Right ventricle myocardium superior (tissue), 1 donor: ENCODE results near the gene PEX13. TPM values are rescaled to one million over a fixed set of nuclear protein-coding genes. Genes with fewer than 3 reads are reported as not detected.
A peak's percentile ranks its signal among the peaks of the same experiment; 100 is the strongest.
"Not testable (repeated sequence)": the region's sequence is repeated elsewhere in the genome, so short reads cannot be mapped to it uniquely, and the experiment has no call there.

Experiments
- ATAC-seq: fragments of 200-7000 bp; cut with Tn5 transposase; one replicate; pipeline ENCODE4 v1.9.1; 2020; ENCODE audit warnings: mild to moderate bottlenecking; ENCODE audit not compliant: poor library complexity
- DNase-seq: peaks from one replicate; pipeline ENCODE4 v3.0.0-alpha.2; 2020
- intact Hi-C: fragments of 100-400 bp; cut with DNase I; formaldehyde crosslinking; loops from one replicate; pipeline ENCODE4 v1.11.2; 2022
- long read RNA-seq: library from polyadenylated mRNA; unstranded; transcript quantifications from one replicate; pipeline ENCODE4 v2.0.0, GENCODE V29; 2021
- total RNA-seq: library from RNA; stranded (reverse); fragmentation: NEBNext Ultra II Directional; extraction: Animal tissue kit (Norgen Biotek cat#: 25700); gene quantifications from one replicate; pipeline ENCODE4 v1.2.1, GENCODE V29; 2021
- donor health status: DM: no; HTN: yes; CAD: no; lungs with severe emphysema.

PEX13 gene, protein sequence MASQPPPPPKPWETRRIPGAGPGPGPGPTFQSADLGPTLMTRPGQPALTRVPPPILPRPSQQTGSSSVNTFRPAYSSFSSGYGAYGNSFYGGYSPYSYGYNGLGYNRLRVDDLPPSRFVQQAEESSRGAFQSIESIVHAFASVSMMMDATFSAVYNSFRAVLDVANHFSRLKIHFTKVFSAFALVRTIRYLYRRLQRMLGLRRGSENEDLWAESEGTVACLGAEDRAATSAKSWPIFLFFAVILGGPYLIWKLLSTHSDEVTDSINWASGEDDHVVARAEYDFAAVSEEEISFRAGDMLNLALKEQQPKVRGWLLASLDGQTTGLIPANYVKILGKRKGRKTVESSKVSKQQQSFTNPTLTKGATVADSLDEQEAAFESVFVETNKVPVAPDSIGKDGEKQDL
- 19.5 TPM for total RNA-seq
- long read RNA-seq, full-length matches to known transcripts = 15 of 22 reads
- long read RNA-seq, partial matches to known transcripts = 1 of 22 reads
- long read RNA-seq, other reads (novel, unspliced or antisense) = 6 of 22 reads

- intact Hi-C loops = no loop called here
- DNase-seq (peak; percentile 84), ATAC-seq (peak; percentile 98)
These were observed at the start of gene PEX13, which contains the start of gene PUS10 for GRCh38 chr2:61017556-61018317. Gene PEX13, plus strand, starts transcription at chr2:61017720. Its CDS starts 40 bp downstream, at chr2:61017760. Gene PUS10, minus strand, starts transcription at chr2:61018255. Its CDS starts 6,365 bp downstream, at chr2:61011890.

- intact Hi-C loops = no loop called here
- DNase-seq (no peak), ATAC-seq (no peak)
These were observed 44.4 kb upstream of the PEX13 start for GRCh38 chr2:60972889-60973656.

- DNase-seq (no peak), ATAC-seq (no peak)
- intact Hi-C loops = no loop called here
These were observed 43.8 kb upstream of the PEX13 start for GRCh38 chr2:60973705-60974104.

GRCh38 chr2:60974652-60975051 lies 42.9 kb upstream of the PEX13 start:
- intact Hi-C loops = no loop called here
- no peak for DNase-seq
- ATAC-seq = no peak

DNA sequence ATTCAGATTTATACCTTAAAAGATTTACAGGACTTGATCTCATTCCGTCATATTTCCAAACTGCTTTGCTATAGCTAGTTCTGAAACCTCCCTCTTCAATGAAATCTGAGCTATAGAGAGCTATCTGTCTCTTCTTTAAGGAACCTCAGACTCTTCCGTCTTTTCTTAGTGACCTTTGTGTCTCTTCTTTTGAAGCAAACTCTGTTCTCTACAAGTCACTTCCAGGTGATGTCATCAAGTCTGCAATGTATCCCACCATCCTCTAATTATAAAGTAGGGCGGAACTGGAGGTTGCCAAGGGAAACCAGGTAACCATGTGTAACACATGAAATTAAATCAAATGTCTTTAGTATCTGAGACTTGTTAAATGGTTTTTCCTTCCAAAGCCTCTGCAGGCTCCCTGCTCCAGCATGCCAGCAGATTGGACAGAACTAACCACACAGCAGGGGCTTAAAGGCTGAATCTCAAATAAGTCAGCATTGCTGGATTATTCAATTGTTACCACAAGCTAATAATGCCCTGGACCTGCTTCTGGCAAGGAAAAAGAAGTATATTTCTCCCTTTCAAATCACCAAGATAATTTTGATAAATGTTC lies 41.2 kb upstream of the PEX13 start:
- intact Hi-C loops = no loop called here
- DNase-seq (no peak), ATAC-seq (no peak)

DNA sequence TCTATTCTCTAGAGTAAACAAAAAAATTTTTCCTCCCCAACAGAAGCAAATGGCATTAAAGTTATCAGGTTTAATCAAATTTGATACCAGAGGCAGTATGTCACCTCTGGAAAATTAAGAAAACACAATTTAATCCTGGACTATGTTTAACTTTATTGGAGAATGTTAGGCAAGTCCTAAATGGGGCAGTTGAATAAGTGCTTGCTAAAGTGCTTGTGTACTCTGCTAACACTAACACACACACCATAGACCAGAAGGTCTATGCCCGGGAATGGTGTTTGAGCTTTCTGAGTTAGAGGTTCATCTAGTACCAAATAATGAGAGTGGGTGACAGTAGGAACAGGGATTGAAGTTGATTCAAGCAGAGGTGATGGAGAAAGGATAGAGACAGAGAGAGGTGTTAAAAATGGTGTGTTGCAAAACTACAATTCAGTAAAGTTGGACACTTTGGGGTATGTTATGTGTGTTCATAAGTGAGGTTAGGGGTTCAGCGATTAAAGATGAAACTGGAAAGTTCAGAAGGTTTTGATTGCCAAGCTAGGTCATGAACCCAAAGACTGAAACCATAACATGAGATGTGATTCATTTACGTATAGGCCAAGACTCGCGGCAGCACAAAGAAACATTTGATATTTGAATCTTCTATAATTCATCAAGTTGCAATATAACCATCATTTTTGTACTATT lies 40.5 kb upstream of the PEX13 start:
- no peak for DNase-seq
- intact Hi-C loops = no loop called here
- ATAC-seq = no peak

- no peak for ATAC-seq
- DNase-seq = no peak
- intact Hi-C loops = no loop called here
These were observed 40.0 kb upstream of the PEX13 start for GRCh38 chr2:60977562-60977895.

DNA sequence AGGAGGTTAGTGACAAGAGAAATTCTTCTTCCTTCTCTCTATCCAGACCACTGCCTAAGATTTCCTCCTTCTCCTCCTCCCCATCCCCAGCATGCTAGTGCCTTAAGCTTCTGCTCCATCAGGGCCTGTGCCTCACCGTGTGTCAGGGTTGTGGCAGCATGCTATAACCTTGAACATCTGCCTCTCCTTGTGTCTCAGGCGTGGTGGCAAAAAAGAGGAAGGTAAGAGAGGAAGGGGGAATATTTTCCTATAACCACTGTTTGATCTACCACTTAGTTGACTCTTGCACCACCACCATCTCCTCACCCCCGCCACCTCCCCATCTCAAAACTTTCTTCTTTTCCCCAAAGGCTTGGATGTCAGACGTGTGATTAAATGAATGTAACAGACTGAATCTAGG lies 38.3 kb upstream of the PEX13 start:
- ATAC-seq (no peak), DNase-seq (no peak)
- intact Hi-C loops = no loop called here

- DNase-seq = no peak
- intact Hi-C loops = no loop called here
- ATAC-seq = no peak
These were observed 37.3 kb upstream of the PEX13 start for GRCh38 chr2:60980071-60980815.

DNA sequence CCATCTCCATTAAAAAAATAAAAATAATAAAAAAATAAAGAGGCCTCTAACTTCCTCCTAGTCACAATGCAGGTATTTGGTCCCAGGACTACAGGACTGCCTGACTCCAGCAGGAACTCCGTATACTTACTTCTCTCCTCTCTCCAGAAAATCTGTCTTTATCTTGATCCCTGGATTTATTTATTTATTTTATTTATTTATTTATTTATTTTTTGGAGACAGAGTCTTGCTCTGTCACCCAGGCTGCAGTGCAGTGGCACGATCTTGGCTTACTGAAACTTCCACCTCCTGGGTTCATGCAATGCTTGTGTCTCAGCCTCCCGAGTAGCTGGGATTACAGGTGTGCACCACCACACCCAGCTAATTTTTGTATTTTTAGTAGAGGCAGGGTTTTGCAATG lies 35.5 kb upstream of the PEX13 start:
- DNase-seq, intact Hi-C loops, ATAC-seq: not testable (repeated sequence)

DNA sequence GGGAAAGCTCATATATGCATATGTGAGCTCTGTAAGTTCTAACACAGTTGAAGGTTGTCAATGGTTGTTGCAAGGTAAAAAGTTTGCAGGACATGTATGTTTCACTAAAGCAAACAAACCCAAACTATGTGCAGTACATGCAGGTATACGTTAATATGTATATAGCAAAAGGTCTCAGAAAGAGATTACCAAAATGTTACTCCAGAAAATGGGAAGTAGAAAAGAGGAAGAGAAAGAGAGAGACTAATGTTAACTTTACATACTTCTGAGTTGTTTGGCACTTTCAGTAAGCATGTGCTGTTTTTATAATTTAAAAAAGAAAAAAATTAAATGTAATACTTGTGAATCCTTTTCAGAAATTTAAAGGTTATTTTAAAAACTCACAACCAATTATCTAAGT lies 32.8 kb upstream of the PEX13 start:
- ATAC-seq = no peak
- DNase-seq = no peak
- intact Hi-C loops = no loop called here

- DNase-seq = no peak
- no peak for ATAC-seq
- intact Hi-C loops = no loop called here
These were observed 30.5 kb upstream of the PEX13 start for GRCh38 chr2:60987041-60987440.

DNA sequence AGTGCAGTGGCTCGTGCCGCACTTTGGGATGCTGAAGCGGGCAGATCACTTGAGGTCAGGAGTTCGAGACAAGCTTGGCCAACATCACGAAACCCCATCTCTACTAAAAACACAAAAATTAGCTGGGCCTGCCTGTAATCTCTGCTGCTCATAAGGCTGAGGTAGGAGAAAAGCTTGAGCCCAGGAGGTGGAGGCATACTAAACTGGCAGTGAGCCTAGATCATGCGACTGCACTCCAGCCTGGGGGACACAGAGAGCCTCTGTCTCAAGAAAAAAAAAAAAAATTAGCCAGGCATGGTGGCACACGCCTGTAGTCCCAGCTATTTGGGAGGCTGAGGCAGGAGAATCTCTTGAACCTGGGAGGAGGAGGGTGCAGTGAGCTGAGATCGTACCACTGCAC lies 29.9 kb upstream of the PEX13 start:
- ATAC-seq, intact Hi-C loops, DNase-seq: not testable (repeated sequence)

GRCh38 chr2:60989259-60989658 lies 28.3 kb upstream of the PEX13 start:
- ATAC-seq = no peak
- no peak for DNase-seq
- intact Hi-C loops = no loop called here

DNA sequence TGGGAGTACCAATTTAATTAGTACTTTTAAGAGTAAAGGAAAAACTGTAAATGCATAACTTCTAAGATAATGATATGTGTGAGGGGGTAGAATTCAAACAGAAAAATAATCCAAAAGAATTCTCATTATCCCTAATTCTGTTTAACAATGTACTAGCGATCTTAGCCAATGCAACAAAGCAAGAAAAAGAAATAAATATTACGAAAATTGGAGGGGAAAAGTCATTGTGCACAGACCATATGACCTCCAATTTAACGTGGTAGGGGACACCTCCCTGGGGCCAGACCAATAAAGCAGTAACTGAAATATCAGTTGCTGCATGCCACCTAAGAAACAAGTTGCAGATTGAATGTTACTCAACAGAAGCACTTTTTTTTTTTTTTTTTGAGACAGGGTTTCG lies 25.9 kb upstream of the PEX13 start:
- intact Hi-C loops = loop anchor here (10.0 kb wide), 1 partner anchor 197 kb away; no protein-coding TSS in a partner anchor

DNA sequence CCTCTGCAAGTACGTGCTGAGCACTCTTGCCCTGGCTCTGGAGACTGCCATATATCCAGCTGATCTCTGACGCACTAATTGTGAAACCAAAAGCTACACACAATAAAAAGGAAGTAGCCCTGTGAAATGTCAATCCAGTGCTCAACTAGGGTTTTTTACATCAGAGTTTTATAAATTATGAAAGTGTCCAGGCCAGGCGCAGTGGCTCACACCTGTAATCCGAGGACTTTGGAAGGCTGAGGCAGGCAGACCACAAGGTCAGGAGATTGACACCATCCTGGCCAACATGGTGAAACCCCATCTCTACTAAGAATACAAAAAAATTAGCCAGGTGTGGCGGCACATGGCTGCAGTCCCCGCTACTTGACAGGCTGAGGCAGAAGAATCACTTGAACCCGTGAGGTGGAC lies 24.5 kb upstream of the PEX13 start:
- peak; percentile 45 for ATAC-seq
- DNase-seq = no peak
- intact Hi-C loops = loop anchor here (10.0 kb wide), 1 partner anchor 198 kb away; no protein-coding TSS in a partner anchor

More for the DNA sequence above, 25.9 kb upstream of the PEX13 start:
- no peak for ATAC-seq
- DNase-seq = no peak

DNA sequence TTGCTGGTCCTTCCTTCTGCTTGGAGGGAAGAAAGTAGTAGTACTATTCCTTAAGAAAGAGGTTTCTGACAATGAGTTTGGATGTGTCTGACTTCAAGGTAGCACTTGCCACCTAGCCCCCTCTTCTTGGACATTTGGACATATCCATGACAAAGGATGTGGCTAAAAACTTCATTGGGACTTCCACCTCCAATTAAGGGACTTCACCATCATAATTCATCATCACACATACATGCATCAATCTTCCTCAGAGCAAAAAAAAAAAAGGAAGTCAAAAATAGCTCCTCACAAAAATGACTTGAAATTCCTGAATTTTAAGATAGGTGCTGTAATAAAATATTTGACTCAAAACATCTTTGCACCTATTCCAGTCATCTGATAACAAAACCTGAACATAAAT lies 23.4 kb upstream of the PEX13 start:
- ATAC-seq (no peak), DNase-seq (no peak)
- intact Hi-C loops = loop anchor here (10.0 kb wide), 1 partner anchor 199 kb away; no protein-coding TSS in a partner anchor
